DND-41 (cell line): Measurements from ENCODE around the gene MYRIP.

ENCODE experiments used
- ATAC-seq: fragments of 200-7000 bp; cut with Tn5 transposase; 3 replicates; pipeline ENCODE4 v1.9.1; 2021; ENCODE audit warnings: low read depth; ENCODE audit not compliant: insufficient read depth
- DNase-seq: peaks from one replicate; pipeline ENCODE4 v3.0.0-alpha.2; 2020
- H2AFZ ChIP-seq: 2 replicates; pipeline ENCODE4 v1.6.0; 2012; ENCODE audit warnings: low read depth, low read length
- H3K27ac ChIP-seq: 2 replicates; pipeline ENCODE4 v1.5.1; 2012; ENCODE audit warnings: low read length, inconsistent platforms
- H3K27me3 ChIP-seq: fragments of 200-600 bp; sonication (generic); 2 replicates; pipeline ENCODE4 v1.6.0; 2012; ENCODE audit warnings: low read length, mild to moderate bottlenecking, inconsistent platforms; ENCODE audit not compliant: insufficient read depth, poor library complexity
- H3K36me3 ChIP-seq: 2 replicates; pipeline ENCODE4 v1.5.1; 2012; ENCODE audit warnings: low read length, inconsistent platforms; ENCODE audit not compliant: insufficient read depth
- H3K4me1 ChIP-seq: 2 replicates; pipeline ENCODE4 v1.5.1; 2012; ENCODE audit warnings: mild to moderate bottlenecking, low read length; ENCODE audit not compliant: insufficient read depth
- H3K4me2 ChIP-seq: 2 replicates; pipeline ENCODE4 v1.6.0; 2012; ENCODE audit warnings: mild to moderate bottlenecking, moderate library complexity, low read length, inconsistent platforms; ENCODE audit not compliant: insufficient read depth
- H3K4me3 ChIP-seq, 2 experiments: fragments of 200-600 bp in 1 of 2; shearing (Covaris generic) in 1 of 2; 2 replicates each; pipeline ENCODE4 v1.5.1; 2012 to 2016; ENCODE audit warnings: inconsistent platforms in 2 of 2, low read length in 2 of 2, mild to moderate bottlenecking in 2 of 2, low read depth in 1 of 2, moderate library complexity in 1 of 2
- H3K79me2 ChIP-seq: 2 replicates; pipeline ENCODE4 v1.6.0; 2012; ENCODE audit warnings: low read length, inconsistent platforms; ENCODE audit not compliant: insufficient read depth
- H3K9ac ChIP-seq: 2 replicates; pipeline ENCODE4 v1.6.0; 2012; ENCODE audit warnings: low read depth, mild to moderate bottlenecking, inconsistent platforms, low read length, moderate library complexity
- H3K9me3 ChIP-seq: 2 replicates; pipeline ENCODE4 v1.5.1; 2012; ENCODE audit warnings: low read length, moderate library complexity, mild to moderate bottlenecking, inconsistent platforms; ENCODE audit not compliant: insufficient read depth, severe bottlenecking
- H4K20me1 ChIP-seq: 2 replicates; pipeline ENCODE4 v1.6.0; 2012; ENCODE audit warnings: low read length; ENCODE audit not compliant: insufficient read depth
- CTCF ChIP-seq: IDR thresholded peaks from 2 replicates; pipeline ENCODE4 v1.5.1; 2012; ENCODE audit warnings: borderline replicate concordance, low read length, moderate library complexity, mild to moderate bottlenecking; ENCODE audit not compliant: poor library complexity, severe bottlenecking; ENCODE audit errors: extremely low read depth
- EZH2 ChIP-seq: IDR thresholded peaks from 3 replicates; pipeline ENCODE4 v1.6.1; 2012; ENCODE audit warnings: borderline replicate concordance, low read depth, mild to moderate bottlenecking, moderate library complexity, low read length, inconsistent platforms; ENCODE audit not compliant: severe bottlenecking

The MYRIP gene

GRCh38 chr3:39808467-39809180 lies 785 bp upstream of the MYRIP start:
- H3K9me3 ChIP-seq, result peaks cover 6% of the 10 kb centered on the region
- H3K36me3 ChIP-seq, result no peaks in the 10 kb centered on the region
- no peak overlapping the region for H3K4me3 ChIP-seq
- H3K4me1 ChIP-seq, result no peaks in the 10 kb centered on the region
- no peaks in the 10 kb centered on the region for H3K79me2 ChIP-seq
- no peak overlapping the region for H3K27ac ChIP-seq
- no peak overlapping the region for H3K4me2 ChIP-seq
- ATAC-seq, result no peak
- H3K9ac ChIP-seq, result no peak overlapping the region
- no peak for TF ChIP-seq CTCF
- TF ChIP-seq EZH2, result no peak
- no peak for DNase-seq
- H3K27me3 ChIP-seq, result no peaks in the 10 kb centered on the region
- no peak overlapping the region for H2AFZ ChIP-seq
- H4K20me1 ChIP-seq, result no peaks in the 10 kb centered on the region

- no peak for TF ChIP-seq CTCF
- TF ChIP-seq EZH2, result no peak
- Histone ChIP-seq H4K20me1 (no peaks in the 10 kb centered on the region), H2AFZ (no peak overlapping the region), H3K4me3 (no peak overlapping the region), H3K36me3 (no peaks in the 10 kb centered on the region), H3K4me2 (no peak overlapping the region), H3K79me2 (no peaks in the 10 kb centered on the region), H3K4me1 (no peaks in the 10 kb centered on the region), H3K9ac (no peak overlapping the region), H3K9me3 (peaks cover 6% of the 10 kb centered on the region), H3K27me3 (no peaks in the 10 kb centered on the region), H3K27ac (no peak overlapping the region)
- DNase-seq (no peak), ATAC-seq (no peak)
Measured at GRCh38 chr3:39809995-39810595, 686 bp downstream of the MYRIP start.

GRCh38 chr3:39810647-39811161 lies 1.3 kb downstream of the MYRIP start:
- Histone ChIP-seq H3K9me3 (peaks cover 6% of the 10 kb centered on the region), H3K4me3 (no peak overlapping the region), H3K79me2 (no peaks in the 10 kb centered on the region), H3K4me2 (no peak overlapping the region), H3K4me1 (no peaks in the 10 kb centered on the region), H3K27me3 (no peaks in the 10 kb centered on the region), H3K36me3 (no peaks in the 10 kb centered on the region), H3K27ac (no peak overlapping the region), H3K9ac (no peak overlapping the region), H2AFZ (no peak overlapping the region), H4K20me1 (no peaks in the 10 kb centered on the region)
- TF ChIP-seq CTCF (no peak), EZH2 (no peak)
- no peak for DNase-seq
- no peak for ATAC-seq
